GM19043 (cell line): ENCODE measurements around the gene CRADD.

Source experiments
- ATAC-seq: cut with Tn5 transposase; IDR thresholded peaks from one replicate; pipeline ENCODE4 v1.9.1; 2021; ENCODE audit warnings: low read depth; ENCODE audit not compliant: unreplicated experiment

CRADD gene

DNA sequence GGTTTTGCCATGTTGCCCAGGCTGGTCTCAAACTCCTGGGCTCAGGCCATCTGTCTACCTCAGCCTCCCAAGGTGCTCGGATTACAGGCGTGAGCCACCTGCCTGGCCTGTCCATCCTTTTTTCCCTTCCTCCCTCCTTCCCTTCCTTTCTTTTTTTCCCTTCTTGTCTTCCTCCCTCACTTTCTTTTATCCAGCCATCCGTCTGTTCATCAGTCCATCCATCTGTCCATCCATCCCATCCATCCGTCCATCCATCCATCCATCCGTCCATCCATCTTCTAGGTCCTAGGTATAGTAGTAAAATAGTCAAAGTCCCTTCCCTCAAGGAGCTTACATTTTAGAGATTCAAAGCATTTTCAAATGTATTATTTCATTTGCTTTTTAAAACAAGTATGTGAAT, 56.8 kb downstream of the CRADD start:
- ATAC-seq, result no peak

DNA sequence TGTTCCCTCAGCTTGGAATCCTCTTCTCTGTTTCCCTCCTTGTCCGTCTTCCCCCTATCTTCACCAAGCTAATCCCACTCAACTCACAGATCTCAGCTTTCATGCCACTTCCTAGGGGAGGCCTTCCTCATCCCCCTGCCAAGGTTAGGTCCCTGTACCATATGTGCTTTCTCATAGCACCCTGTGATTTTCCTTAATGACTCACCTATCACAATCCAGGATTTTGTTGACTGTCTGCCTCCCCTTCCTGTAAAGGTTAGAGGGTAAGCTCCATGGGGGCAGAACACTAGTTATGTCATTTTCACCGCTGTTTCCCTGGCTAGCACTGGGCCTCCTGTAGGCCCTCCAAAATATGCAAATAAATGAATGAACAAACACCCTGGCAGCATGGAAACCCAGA, 57.6 kb downstream of the CRADD start:
- ATAC-seq, result no peak

DNA sequence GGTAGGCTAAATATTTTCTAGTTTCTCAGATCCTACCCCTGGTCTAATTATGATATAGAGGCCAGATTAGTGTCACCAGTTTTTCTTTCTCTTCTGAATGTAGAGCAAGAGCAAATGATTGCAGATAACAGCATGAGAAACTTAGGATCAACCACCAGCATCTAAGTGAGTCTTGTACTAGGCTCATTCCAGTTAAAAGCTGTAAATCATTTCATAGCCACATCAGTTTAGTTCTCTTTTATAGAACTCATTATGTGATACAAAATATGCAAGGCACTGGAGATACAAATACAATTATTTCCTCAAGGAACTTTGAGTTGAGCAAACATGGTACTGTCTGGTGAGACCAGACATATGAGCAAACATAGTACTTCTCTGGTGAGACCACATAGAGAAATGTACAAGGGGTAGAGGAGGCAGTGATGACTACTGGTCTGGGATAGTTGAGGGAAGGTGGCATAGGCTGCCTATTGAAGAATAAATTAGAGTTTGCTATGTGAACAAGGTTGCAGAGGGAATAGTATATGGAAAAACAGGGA, 59.5 kb downstream of the CRADD start:
- ATAC-seq, result no peak

DNA sequence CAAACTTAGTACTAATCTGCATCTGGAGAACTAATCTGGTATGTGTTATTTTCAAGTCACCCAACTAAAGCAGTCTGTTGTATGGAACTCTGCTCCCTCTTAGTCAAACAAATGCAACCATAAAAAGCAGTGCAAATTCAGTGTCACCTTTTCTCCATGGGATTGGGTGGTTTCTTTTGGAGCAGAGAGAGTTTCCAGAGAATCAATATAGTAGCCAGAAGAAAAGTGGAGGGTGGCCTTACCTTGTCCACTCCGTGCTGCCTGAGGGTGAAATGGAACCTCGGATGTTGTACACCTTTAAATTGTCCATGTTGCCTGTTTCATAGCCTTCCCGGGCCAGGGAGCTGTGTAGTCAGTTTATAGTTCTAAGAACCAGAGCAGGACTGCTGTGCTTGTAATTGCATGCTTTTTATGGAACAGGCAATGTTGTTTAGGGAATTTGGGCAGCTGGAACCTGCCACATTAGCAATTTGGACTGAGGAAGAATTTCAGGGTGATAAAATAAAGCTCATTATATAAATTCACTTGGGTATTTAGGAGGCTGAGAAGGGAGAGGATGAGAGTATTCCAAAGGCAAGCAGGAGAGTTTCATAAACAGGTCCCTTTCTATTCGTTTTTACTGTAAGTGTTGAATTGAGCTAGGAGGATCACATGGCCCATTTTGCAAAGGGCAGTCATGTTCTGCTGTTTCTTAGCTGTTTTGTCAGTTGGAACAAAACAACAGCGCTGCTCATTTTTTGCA, 60.5 kb downstream of the CRADD start:
- ATAC-seq, result no peak

DNA sequence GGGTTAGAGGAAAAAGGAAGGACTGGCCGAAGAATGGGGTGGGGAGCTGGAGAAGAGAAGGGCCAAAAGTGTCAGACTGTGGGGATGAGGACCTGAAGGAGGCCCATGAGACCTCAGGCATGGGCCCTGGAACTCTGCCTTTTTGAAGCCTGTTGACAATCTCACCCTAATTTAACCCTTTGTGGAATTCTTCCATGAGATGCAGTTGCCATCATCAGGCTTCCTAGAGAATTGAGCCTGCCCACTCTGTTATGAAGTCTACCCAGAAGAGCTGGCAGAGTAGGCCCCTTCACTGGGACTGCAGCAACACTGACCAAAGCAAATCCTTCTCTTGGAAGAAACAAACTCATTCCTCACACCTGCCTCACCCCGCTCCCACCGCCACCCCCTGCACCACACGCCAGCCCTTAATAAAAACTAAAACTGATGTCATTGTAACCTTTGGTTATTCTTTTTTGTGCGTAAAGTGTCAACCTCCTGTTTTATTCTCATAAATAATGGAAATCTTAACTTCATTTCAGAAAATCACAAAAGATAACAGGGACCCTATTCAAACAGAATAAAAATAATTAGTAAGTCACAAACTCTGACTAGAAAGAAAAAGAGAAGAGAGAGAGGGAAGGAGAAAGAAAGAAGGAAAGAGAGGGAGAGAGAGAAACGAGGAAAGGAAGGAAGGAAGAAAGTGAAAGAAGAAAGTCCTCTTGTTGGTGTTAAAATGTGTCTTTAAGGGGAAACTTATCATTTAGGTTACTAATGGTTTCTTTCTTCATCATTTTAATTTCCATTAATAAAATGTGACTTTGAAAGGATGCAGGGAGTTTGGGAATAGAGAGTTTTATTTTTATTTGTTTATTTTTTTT, 61.3 kb downstream of the CRADD start:
- ATAC-seq, result no peak

DNA sequence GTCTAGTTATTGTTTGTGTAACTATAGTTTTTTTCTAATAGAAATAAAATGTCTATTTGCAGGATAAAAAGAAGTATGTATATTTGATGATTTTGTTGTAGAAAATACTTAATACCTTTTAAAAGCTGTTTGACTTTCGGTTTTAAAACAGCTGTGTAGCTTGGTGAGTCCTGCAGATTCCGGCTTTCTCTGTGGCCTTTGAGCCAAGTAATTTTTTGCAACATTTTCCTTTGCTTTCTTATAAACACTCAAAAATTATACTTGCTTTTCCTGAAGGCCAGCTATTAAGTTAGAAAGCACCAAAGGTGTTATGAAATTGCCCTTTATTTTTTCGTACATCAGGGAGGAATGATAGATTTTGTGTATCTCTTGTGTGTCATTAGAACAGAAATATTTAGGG, 63.6 kb downstream of the CRADD start:
- ATAC-seq, result no peak

DNA sequence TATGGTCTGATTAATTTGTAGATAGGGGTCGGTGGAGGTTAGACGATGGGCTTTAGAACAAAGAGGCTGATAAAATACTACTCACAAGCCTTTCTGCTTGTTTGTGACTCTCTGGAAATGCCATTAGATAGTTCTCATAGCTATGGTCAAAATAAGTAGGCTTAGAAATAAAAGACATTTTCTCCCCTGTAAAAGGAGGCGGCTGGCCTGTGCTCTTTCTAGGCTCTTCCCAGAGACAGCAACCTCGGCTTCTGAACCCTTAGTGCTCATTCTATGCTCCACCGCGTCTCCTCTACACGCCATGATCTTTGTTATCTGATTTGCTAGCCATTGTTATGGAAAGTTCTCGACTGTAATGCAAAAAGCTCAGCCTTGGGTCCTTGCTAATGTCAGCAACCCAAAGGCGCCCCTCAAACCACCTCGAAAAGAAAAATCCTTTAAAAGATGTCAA, 64.5 kb downstream of the CRADD start:
- ATAC-seq, result no peak

DNA sequence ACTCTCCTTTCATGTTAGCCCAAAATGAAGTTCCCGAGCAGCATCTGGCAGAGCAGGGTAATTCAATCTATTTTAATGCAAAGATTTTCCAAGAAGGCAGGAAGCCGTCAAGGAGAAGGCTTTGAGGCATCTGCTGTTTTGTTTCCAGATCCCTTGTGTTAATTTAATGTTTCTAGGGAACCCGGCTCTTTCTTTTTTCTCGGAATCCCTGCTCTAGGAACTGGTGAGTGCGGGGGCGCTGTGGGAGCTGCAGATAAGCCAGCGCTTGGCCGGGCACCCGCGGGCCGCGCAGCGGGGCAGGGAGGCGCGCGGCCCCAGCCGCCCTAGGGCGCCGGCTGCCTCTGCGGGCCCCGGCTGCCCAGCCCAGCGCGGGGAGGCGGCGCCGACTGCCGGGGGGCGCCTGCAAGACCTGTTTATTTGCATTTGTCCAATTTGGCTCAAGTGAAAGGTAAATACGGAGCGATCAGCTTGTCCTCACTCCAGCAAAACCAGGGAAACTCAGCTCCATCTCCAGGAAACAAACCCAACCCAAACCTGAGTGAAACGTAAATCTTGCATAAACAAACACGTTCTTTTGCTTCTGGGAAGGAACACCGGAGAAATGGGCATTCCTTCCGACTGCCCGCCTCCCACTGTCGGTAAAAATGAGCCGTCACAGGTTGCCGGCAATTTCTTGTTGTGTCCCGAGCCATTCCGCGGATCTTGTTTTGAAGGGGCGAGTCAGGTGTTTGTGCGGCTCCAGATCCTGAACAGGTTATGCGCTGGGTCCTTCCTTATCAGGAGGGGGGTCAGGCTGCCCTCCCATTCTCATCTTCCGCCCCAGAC, 65.1 kb downstream of the CRADD start:
- no peak for ATAC-seq

DNA sequence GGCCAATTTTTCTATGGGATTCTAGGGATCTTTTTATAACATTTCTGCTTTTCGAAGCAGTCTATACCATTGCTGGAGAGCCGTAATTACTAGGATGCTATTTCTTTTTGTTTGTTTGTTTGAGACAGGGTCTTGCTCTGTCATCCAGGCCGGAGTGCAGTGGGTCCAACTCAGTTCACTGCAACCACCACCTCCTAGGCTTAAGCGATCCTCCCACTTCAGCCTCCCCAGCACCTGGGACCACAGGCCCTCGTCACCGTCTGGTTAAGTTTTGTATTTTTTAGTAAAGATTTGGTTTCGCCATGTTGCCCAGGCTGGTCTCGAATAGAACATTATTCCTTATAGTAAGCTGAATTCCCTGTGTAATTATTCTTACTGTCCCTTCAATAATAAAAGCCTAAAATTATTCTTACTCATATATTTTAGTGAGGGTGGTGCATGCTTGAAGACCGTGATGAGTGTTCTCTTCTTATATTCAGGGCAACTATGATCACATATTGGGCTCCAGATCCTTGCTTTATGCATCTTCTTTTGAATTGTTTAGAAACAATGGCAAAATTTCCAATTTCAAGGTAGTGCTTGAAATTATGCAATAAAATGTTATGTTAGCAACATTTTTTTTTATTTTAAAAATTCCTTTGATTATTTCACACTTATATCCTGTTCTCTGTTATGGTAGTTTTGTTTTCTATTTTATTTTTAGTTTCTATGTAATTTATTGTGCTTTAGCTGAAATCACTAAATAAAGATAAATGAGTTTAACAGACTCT, 66.2 kb downstream of the CRADD start:
- ATAC-seq, result no peak

DNA sequence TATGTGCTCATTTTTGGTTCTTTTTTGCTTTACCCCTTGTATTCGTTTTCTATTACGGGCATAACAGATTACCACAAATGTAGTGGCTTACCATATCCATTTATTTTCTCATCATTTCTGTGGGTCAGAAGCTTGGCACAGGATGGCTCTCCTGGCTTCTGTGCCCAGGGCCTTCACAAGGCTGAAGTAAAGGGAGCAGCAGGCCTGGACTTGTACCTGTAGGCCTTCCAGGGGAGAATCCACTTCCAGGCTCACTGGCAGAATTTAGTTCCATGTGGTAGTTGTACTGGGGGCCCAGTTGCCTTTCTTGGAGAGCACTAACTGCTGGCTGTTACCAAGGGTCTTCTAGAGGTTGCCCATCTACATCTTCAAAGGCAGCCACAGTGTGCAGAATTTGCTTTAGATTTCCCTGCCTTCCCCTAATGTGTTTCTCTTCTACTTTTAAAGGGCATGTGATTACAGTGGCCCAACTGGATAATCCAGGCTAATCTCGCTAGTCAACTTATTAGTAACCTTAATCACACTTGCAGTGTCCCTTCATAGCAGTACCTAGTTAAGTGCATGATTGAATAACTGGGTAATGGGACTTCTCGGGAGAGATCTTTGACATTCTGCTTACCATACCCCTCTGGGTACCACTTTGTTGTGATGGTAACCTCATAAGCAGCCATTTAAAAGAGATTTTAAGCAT, 67.0 kb downstream of the CRADD start:
- ATAC-seq, result no peak

DNA sequence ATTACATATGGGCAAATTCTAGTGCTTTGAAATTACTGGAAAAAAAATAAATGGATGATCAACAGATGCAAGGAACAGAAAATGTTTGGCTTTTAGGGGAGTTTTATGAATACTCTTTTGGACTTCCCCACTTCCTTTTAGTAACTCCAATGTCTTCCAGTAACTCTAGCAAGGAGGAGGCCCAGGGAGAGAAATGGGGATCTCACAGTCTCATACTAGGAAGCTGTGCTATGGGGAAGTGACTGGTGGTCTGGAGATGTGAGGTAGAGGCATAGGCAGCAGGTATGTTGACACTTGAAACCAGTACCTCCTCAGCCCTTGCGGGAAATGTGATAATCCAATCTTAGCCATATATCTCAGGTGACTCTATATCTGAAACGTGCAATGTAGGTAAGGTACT, 68.1 kb downstream of the CRADD start:
- no peak for ATAC-seq

DNA sequence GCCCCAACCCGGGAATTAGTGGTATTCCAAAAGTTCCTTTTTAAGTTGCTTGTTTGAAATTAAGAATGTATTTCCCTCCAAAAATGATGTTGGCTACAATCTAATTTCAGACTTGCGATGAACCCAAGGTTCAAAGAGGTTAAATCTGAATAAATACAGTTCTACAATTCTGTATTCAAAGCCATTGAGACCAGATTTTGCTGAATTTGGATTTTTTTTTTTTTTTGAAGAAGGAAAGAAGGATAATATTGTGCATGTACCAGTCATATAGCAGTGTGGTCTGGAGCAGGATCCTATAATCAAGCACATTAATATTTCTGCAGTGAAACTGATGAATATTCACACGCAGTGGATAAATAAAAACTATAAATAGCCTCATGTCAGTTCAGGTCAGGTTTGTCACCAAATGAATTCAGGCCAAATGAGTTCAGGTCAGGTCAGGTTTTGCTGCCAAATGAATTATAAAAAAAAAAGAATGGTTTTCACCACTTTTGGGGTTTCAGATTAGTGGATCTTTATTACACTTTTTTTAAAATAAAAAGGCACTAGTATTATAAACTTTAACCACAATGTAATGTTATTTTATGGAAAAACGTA, 69.5 kb downstream of the CRADD start:
- ATAC-seq, result no peak

DNA sequence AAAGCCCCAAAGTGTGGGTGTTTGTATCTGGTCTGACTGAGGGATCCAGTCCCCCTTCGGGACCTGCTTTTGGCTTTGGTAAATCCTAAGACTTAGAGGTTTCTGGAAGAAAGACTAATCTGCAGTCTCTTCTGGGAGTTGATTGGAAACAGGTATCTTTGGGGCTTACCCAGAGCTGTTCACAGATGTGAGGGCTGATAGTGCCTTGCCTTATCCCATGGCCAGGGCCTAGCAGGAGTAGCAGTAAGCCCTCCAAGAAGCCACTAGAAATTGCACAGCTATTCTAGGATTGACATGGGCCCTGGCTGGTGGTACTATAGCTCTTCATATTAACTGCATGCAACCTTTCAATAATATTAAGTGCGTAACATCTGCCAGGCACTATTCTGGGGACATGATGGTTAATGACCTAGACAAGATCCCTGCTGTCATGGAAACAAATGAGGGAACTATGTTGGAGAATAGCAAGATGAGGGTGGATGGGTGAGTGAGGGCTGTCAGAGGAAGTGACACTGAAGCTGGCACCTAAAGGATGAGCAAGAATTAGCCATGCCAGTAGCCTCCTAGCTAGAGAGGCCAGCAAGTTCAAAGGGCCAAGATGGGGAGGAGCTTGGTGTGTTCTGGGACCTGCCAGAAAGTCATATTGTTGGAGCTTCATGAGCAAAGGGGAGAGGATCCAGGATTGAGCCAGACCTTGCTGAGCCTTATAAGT, 71.7 kb downstream of the CRADD start:
- no peak for ATAC-seq

DNA sequence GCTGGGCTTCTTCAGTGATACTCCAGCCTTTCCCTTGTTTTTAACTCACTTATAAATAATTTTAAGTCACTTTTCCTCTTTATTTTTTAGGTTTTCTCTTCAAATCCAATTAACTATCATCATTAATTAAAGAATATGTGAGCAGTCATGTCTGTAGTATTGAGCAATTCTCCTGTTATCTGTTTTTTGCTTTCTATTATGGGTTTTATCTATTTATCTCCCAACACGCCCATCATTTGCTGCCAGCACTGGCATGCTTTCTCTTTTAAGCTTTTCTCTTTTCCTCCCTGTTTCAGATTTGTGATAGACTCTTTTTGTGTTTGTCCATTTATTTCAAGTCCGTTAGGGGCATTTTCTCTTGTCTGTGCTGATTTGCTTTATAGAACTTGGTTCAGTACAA, 72.3 kb downstream of the CRADD start:
- no peak for ATAC-seq

DNA sequence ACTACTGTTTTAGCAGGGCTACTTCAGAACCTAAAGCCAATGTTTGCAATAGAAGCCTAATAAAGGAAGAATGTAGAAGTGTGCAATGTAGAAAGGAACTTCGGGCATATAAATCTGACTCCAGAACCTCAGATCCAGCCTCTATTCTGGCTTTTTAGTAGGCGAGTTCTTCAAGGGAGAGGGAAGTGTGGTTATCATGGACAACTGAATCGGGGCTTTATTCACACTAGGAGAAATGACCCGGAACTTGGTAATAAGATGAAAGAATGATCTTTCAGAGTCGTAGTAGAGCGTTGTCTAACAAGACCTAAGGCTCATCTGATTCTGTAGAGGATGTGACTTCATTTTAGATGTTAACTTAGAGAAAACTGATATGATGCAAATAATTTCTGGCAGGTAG, 72.9 kb downstream of the CRADD start:
- ATAC-seq, result no peak

DNA sequence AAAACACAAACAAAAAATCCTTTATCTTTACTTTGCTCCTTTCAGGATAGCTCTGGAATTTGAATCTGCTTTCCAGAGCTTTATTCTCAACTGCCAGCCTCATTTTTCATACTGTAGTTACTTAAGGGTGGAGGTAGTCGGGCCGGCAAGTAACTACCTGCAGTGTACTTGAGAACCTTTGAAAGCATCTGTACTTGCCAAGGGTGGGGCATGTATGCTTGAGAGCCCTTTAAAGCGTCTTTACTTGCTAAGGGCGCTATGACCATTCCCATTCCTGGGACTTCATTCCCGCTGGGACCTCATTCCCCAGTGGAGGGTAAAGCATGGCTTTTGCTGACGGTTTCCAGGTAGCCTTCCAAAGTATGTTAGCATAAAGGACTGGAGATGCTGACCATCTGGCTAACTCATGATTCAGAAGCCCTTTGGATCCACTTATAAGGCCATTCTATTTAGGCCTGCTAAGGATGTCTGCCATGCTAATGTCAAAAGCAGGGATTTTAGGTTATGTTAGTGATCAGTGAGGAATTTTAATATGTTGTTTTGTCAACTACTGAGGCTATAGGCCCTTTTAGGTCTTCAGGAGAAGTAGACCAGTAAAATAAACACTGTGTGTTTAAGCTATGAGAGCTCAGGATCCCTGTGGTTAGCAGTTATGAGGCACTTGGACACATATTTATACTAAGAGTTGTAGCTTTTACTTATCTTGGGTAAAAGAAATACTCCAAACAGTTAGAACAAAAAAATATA, 74.9 kb downstream of the CRADD start:
- no peak for ATAC-seq

DNA sequence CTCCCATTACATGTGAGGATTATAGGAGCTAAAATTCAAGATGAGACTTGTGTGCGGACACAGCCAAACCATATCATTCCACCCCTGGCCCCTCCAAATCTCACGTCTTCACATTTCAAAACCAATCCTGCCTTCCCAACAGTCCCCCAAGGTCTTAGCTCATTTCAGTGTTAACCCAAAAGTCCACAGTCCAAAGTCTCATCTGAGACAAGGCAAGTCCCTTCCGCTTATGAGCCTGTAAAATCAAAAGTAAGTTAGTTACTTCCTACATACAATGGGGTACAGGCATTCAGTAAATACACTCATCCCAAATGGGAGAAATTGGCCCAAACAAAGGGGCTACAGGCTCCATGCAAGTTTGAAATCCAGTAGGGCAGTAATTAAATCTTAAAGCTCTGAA, 76.1 kb downstream of the CRADD start:
- ATAC-seq, result no peak
